Stimulated activated CD8-positive, alpha-beta memory T cell treated with anti-CD3 and anti-CD28 coated beads, Interleukin-7, amount 100 ng/mL, for 4 hours (primary cell): ENCODE results near the gene RTF1.
"Not testable (repeated sequence)": the region's sequence is repeated elsewhere in the genome, so short reads cannot be mapped to it uniquely, and the experiment has no call there.

Experiments
- DNase-seq, 2 donors: peaks; one replicate each; pipeline ENCODE4 v3.0.0-alpha.2; 2020; ENCODE audit warnings: low read depth in 2 of 2

The RTF1 gene

GRCh38 chr15:41416742-41417417 is at the start of gene RTF1:
Gene RTF1 (plus strand): TSS chr15:41417095. CDS start chr15:41417116, 21 bp downstream.
- DNase-seq, result peak; percentile 87 to 97

- no peak for DNase-seq
Observed at GRCh38 chr15:41367418-41367817, 49.5 kb upstream of the RTF1 start.

GRCh38 chr15:41377978-41378377 is 38.9 kb upstream of the RTF1 start:
- no peak for DNase-seq

GRCh38 chr15:41383974-41384749 is 32.7 kb upstream of the RTF1 start:
- not testable (repeated sequence) for DNase-seq

GRCh38 chr15:41387646-41388045 is 29.2 kb upstream of the RTF1 start:
- no peak for DNase-seq

- no peak for DNase-seq
Observed at GRCh38 chr15:41392659-41393058, 24.2 kb upstream of the RTF1 start.

- DNase-seq, result no peak
Observed at GRCh38 chr15:41394924-41395323, 22.0 kb upstream of the RTF1 start.

GRCh38 chr15:41396111-41396510 is 20.8 kb upstream of the RTF1 start:
- no peak for DNase-seq

GRCh38 chr15:41401904-41402267 is 15.0 kb upstream of the RTF1 start:
- no peak for DNase-seq

- no peak for DNase-seq
Observed at GRCh38 chr15:41407341-41407740, 9.6 kb upstream of the RTF1 start.

- no peak for DNase-seq
Observed at GRCh38 chr15:41408234-41408641, 8.7 kb upstream of the RTF1 start.

GRCh38 chr15:41411031-41411430 is 5.9 kb upstream of the RTF1 start:
- DNase-seq, result no peak

- no peak for DNase-seq
Observed at GRCh38 chr15:41411441-41411840, 5.5 kb upstream of the RTF1 start.

- DNase-seq, result no peak
Observed at GRCh38 chr15:41416128-41416741, 660 bp upstream of the RTF1 start.

GRCh38 chr15:41417418-41418195 is 712 bp downstream of the RTF1 start:
- peak in 1 of 2 donors; percentile 23 for DNase-seq

- DNase-seq, result no peak
Observed at GRCh38 chr15:41423979-41424659, 7.2 kb downstream of the RTF1 start.

- no peak for DNase-seq
Observed at GRCh38 chr15:41424809-41425208, 7.9 kb downstream of the RTF1 start.

GRCh38 chr15:41425907-41426306 is 9.0 kb downstream of the RTF1 start:
- DNase-seq, result not testable (repeated sequence)

GRCh38 chr15:41429003-41429890 is 12.4 kb downstream of the RTF1 start:
- no peak for DNase-seq

GRCh38 chr15:41435037-41435786 is 18.3 kb downstream of the RTF1 start:
- no peak for DNase-seq
